Hair follicle dermal papilla cell (primary cell): ENCODE results near the gene SUSD6. TPM values are rescaled to one million over a fixed set of nuclear protein-coding genes. Genes with fewer than 3 reads are reported as not detected.

Source experiments
- total RNA-seq: library from RNA; depleted of rRNA; stranded (reverse); fragments of >200 nt; gene quantifications from 2 replicates; pipeline ENCODE4 v1.2.3, GENCODE V29; 2012

SUSD6 gene, protein sequence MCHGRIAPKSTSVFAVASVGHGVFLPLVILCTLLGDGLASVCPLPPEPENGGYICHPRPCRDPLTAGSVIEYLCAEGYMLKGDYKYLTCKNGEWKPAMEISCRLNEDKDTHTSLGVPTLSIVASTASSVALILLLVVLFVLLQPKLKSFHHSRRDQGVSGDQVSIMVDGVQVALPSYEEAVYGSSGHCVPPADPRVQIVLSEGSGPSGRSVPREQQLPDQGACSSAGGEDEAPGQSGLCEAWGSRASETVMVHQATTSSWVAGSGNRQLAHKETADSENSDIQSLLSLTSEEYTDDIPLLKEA
- total RNA-seq: 14.8 and 19.3 TPM in 2 replicates

DNA sequence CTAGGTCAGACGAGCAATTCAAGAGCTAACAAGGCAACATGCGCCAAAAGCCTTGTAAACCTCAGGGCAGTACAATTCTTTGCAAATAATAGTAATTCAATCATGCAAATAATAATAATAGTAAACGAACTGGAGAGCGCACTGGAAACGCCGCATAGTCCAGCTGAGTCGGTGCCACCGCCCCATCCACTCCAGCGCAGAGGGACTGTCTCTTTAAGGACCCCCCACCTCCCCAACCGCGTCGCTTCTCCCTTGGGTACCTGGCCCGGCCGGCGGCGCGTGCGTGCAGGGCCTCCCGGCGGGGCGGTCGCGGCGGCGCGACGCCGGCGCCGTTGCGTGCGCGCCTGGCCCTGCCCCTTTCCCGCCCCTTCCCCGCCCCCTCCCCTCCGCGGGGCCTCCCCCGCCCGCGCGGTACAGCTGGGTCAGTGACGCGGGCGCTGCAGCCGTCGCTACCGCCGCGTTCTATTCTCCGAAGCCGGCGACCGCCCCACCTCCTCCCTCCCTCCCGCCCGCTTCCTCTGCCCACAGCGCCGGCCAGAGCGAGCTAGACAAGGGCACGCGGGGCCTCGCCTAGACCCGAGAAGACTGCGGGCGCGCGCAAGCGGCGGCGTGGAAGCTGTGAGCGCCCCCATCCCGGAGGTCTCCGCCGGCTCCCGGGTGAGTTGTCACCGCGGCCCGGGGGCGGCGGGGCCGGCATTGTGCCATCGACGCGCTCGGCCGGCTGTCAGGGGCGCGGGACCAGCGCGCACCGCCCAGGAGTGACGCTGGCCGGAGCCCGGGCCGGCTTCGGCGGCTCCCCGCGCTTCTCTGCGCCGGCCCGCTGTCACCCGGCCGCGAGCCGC is at the start of gene SUSD6:
Gene SUSD6 (plus strand): TSS at position 425 of the 842 bp plus-strand sequence. CDS start 46,997 bp downstream, outside the sequence.

DNA sequence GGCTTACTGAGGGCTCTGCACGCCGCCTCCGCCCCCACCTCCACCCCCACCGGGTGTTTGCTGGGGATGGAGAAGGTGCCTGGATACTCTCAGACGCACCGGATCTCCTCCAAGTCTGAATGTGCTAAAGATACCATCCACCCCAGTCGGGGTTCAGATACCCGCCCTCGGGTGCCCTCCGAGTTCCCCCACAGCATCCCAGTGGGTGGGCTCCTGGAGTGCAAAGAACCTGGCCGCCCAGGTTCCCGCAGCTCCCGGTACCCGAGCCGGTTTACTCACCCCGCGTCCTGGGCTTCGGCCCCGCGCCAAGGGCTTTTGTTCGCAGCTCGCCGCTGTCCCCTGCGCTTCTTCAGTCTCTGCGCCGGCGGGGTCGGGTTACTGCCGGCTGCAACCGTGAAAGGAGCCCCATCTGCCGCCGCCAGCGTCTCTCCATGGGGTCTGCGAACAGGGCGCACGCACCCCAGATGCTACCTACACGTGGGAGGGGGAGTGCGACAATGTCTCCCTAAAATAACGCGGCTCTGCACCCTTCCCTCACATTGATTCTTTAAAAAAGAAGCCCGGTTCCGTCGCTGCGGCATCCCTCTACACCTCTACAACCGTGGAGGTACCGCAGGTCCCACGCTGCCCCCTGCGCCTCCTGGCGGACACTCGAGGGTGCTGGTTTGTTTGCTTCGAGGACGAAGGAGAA is 37.0 kb upstream of the SUSD6 start, which contains the start of gene CCDC177:
Gene CCDC177 (minus strand): TSS at position 609 of the 691 bp plus-strand sequence. CDS start 1,249 bp downstream, outside the sequence.

Other genes starting within 250 kb of the SUSD6 start
- 61.8 and 94.6 TPM in 2 replicates for gene ERH, start 213.3 kb upstream of the SUSD6 start, total RNA-seq
- 141 and 159 TPM in 2 replicates for gene SLC39A9, start 212.9 kb upstream of the SUSD6 start, total RNA-seq
- gene PLEKHD1, start 126.9 kb upstream of the SUSD6 start, total RNA-seq: under 0.01 and 0.24 TPM in 2 replicates
- gene CCDC177, start 36.7 kb upstream of the SUSD6 start, total RNA-seq: not detected in 2 replicates
- 127 and 132 TPM in 2 replicates for gene SRSF5, start 155.5 kb downstream of the SUSD6 start, total RNA-seq
- gene SLC10A1, start 185.6 kb downstream of the SUSD6 start, total RNA-seq: not detected in 2 replicates